ENCODE measurements around the gene RASSF5. TPM values are rescaled to one million over a fixed set of nuclear protein-coding genes. Genes with fewer than 3 reads are reported as not detected.

RASSF5 gene
- total RNA-seq, 3 donors from 2014 or later, result 179 to 227 (median 216) TPM

DNA sequence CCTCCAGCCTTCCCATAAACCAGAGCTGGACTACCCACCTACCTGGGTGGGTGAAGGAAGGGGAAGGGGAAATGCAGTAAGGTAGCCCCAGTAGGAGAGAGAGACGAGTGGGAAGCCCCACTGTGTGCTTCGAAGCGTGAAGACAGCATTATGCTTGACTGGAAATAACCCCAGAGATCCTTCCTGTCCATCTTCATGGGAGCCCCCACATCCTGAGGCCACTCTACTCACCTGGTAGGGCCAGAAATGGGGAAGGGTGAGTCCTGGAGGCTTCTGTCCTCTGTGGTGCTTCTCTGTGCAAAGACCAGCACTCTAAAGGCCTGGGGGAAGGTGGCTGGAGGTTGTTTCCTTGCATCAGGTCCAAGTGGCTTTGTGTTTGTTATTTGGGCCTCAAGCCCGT lies 10.0 kb upstream of the RASSF5 start:
- no peaks in the 10 kb centered on the region for H3K27me3 Mint-ChIP-seq (ENCODE audit: low read depth)
- H3K4me1 Mint-ChIP-seq (ENCODE audit: low read depth), result peaks cover 6% of the 10 kb centered on the region
- H3K9me3 Mint-ChIP-seq, result no peaks in the 10 kb centered on the region
- peaks cover 21% of the 10 kb centered on the region for H3K36me3 Mint-ChIP-seq (ENCODE audit: insufficient read depth)
- H3K4me3 Mint-ChIP-seq, result no peak overlapping the region
- DNase-seq, result no peak
- ATAC-seq, result no peak

DNA sequence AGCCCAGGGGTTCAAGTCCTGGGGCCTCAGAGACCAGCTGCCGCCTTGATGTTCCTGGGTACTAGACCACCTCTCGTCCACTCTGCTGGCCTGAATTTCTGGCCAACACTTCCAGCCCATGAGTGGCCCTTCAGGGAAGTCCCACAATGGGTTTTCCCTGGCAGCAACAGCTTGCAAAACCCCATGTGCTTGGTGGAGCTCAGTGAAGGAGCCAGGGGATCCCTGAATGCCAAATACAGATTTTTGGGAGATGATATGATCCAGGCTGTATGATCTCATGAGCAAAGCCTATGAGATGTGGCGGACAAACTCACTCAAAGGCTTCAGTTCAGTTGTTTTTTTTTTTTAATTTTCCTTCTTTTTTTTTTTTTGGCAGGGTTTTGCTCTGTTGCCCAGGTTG lies 9.6 kb upstream of the RASSF5 start:
- Mint-ChIP-seq H3K9me3 (no peaks in the 10 kb centered on the region), H3K36me3 (ENCODE audit: insufficient read depth) (peaks cover 17% of the 10 kb centered on the region), H3K4me3 (no peak overlapping the region), H3K4me1 (ENCODE audit: low read depth) (peaks cover 6% of the 10 kb centered on the region), H3K27me3 (ENCODE audit: low read depth) (no peaks in the 10 kb centered on the region)
- DNase-seq, result no peak
- ATAC-seq, result no peak

DNA sequence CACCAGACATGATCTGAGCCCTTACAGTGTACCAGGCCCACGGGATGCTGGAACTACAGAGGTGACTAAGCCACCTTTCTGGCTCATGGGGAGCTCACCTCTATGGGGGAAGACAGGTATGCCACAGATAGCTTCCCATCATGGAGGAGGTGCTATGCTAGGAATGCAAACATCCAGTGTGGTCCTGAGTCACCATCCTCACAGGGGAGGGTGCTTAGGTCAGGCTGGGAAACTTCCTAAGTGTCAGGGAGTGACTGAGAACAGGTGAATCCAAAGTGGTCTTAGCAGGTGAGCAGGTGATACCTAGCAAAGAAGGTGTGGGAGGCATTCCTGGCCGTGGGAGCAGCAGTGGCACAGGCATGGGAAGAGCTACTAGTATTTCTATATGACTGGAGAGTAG lies 8.6 kb upstream of the RASSF5 start:
- ATAC-seq (no peak), DNase-seq (no peak)
- Mint-ChIP-seq H3K4me1 (ENCODE audit: low read depth) (peaks cover 12% of the 10 kb centered on the region), H3K27me3 (ENCODE audit: low read depth) (no peaks in the 10 kb centered on the region), H3K9me3 (no peaks in the 10 kb centered on the region), H3K4me3 (no peak overlapping the region), H3K36me3 (ENCODE audit: insufficient read depth) (peaks cover 17% of the 10 kb centered on the region)

DNA sequence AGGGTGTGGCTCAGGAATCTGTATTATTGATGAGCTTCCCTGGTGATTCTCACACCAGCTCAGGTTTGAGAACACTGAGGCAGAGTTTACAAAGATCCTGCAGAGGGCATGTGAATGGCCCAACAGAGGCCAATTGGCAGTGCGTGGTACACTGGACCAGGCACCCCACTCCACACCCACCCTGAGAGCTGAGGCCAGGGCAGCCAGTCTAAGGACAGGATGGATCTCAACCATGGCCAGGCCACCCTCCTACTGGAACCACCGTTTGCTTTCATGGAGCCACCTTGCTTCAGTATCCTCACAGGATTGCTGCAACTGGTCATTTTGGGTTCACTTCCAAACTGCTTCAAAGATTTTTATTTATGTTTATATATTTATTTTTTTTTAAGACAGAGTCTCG lies 7.3 kb upstream of the RASSF5 start:
- ATAC-seq, result no peak

DNA sequence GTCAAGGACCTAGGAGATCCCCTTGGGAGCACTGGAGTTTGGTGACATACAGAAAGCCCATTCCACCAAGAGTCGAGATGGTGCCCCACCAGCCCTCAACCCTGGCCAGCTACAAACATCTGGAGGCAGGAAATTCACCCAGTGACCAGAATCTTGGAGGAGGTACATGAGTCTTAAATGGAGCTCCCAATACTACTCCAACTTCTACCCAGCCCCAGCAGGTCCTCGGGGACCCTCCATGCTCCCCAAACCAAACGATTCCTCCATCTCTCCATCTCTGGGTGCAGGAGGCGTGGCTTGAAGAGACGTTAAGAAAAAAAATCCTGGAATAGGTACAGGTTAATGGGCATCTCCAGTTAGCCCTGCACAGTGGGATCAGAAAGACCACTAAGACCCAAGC lies 5.5 kb upstream of the RASSF5 start:
- peaks cover 37% of the 10 kb centered on the region for H3K4me1 Mint-ChIP-seq (ENCODE audit: low read depth)
- H3K9me3 Mint-ChIP-seq, result no peaks in the 10 kb centered on the region
- DNase-seq (no peak), ATAC-seq (no peak)
- no peak overlapping the region for H3K4me3 Mint-ChIP-seq
- H3K36me3 Mint-ChIP-seq (ENCODE audit: insufficient read depth), result peaks cover 4% of the 10 kb centered on the region
- no peaks in the 10 kb centered on the region for H3K27me3 Mint-ChIP-seq (ENCODE audit: low read depth)

More for the DNA sequence above, 7.3 kb upstream of the RASSF5 start:
- H3K4me3 Mint-ChIP-seq, result no peak overlapping the region
- peaks cover 13% of the 10 kb centered on the region for H3K36me3 Mint-ChIP-seq (ENCODE audit: insufficient read depth)
- H3K27me3 Mint-ChIP-seq (ENCODE audit: low read depth), result no peaks in the 10 kb centered on the region
- DNase-seq, result no peak
- no peaks in the 10 kb centered on the region for H3K9me3 Mint-ChIP-seq
- peaks cover 26% of the 10 kb centered on the region for H3K4me1 Mint-ChIP-seq (ENCODE audit: low read depth)

DNA sequence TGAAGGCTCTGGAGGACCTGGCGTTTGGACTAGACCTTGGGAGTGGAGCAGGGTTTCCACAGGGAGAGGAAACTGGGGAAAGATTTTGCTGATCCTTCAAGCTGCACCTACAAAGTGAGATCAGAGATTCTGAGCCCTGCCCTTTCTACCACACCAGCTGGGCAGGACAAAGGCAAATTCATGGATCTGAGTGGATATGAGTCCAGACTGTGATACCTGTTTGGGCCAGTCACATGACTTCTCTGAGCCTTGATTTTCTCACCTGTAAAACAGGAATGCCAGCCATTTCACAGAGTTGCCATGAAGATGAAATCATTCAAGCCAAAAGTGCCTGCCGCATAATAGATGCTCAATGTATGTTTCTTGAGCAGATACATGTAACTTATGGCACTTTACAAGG lies 4.9 kb upstream of the RASSF5 start:
- H3K4me3 Mint-ChIP-seq, result no peak overlapping the region
- no peaks in the 10 kb centered on the region for H3K36me3 Mint-ChIP-seq (ENCODE audit: insufficient read depth)
- H3K27me3 Mint-ChIP-seq (ENCODE audit: low read depth), result no peaks in the 10 kb centered on the region

DNA sequence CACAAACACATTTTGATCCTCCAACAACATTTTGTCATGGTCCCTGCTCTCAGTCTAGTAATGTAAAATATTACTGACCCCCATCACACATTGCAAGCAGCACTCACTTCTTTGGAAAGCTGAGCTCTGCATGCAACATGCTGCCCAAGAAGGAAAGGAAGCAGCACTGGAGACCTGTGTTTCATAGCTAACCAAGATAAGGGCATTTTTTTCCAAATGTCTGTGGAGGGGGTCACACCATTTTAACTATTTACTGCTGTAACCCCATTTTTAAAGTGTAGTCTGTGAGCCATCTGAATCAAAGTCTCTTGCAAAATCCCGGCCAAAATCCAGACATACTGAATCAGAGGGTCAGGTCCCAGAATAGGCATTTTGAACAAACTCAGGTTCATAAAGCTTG lies 4.5 kb upstream of the RASSF5 start:
- no peak for ATAC-seq
- H3K4me1 Mint-ChIP-seq (ENCODE audit: low read depth), result peaks cover 37% of the 10 kb centered on the region
- H3K27me3 Mint-ChIP-seq (ENCODE audit: low read depth), result no peaks in the 10 kb centered on the region
- no peak overlapping the region for H3K4me3 Mint-ChIP-seq
- DNase-seq, result no peak
- no peaks in the 10 kb centered on the region for H3K9me3 Mint-ChIP-seq
- no peaks in the 10 kb centered on the region for H3K36me3 Mint-ChIP-seq (ENCODE audit: insufficient read depth)

More for the DNA sequence above, 4.9 kb upstream of the RASSF5 start:
- H3K4me1 Mint-ChIP-seq (ENCODE audit: low read depth), result peaks cover 37% of the 10 kb centered on the region
- no peaks in the 10 kb centered on the region for H3K9me3 Mint-ChIP-seq
- no peak for DNase-seq
- no peak for ATAC-seq

DNA sequence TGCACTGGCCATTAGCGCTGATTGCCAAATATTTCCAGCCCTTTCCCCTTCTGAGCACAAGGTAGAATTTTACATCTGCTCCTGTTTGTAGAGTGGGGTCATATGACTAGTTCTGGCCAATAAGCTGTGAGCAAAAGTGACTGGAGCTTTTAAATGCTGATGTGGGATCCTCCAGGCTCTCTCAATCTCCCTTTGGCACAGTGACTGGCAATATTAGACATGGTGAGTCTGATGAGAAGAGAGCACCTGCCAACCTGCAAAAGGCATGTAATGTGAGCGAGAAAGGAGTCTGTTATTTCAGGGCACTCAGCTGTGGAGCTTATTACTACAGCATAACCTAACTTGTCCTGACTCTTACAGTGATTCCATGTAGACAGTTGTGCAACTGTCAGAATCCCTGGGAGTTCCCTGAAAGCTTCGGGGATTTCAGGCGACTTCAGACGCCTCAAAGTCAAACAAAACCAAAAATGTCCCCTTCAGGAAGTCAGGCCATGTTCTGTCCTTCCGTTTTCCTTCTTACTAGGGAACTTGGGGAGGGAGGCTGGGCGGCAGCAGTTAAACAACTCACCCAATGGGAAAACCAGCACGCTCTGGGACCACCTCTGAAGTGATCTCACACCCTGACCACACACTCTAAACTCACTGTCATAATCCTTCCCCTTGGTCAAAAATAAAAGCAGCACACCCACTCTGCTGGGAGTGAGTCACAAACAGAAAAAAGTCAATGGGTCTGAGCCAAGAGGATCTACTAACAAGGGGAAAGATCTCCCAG lies 3.6 kb upstream of the RASSF5 start:
- Mint-ChIP-seq H3K9me3 (no peaks in the 10 kb centered on the region), H3K27me3 (ENCODE audit: low read depth) (peaks cover 5% of the 10 kb centered on the region), H3K36me3 (ENCODE audit: insufficient read depth) (no peaks in the 10 kb centered on the region), H3K4me3 (no peak overlapping the region), H3K4me1 (ENCODE audit: low read depth) (peaks cover 44% of the 10 kb centered on the region)
- ATAC-seq (peak; percentile 65 to 77), DNase-seq (no peak)

DNA sequence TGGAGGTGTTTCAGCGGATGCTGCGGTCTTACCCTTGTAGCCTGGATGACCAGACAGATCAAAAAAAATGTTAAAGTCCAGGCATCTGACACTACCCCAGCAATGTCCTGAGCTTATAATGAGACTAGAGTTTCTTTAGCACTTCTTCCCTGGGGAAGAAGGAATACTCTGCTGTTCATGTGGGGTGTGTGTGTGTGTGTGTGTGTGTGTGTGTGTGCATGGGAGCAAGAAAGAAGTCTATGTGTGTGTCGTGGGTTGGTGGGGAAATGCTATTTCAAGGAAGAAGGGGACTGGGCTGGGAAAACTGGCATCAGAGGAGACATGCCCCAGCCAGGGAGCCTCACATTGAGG lies 3.0 kb upstream of the RASSF5 start:
- Mint-ChIP-seq H3K4me1 (ENCODE audit: low read depth) (peaks cover 47% of the 10 kb centered on the region), H3K9me3 (no peaks in the 10 kb centered on the region), H3K4me3 (no peak overlapping the region), H3K36me3 (ENCODE audit: insufficient read depth) (no peaks in the 10 kb centered on the region), H3K27me3 (ENCODE audit: low read depth) (peaks cover 10% of the 10 kb centered on the region)
- DNase-seq, result no peak
- no peak for ATAC-seq

DNA sequence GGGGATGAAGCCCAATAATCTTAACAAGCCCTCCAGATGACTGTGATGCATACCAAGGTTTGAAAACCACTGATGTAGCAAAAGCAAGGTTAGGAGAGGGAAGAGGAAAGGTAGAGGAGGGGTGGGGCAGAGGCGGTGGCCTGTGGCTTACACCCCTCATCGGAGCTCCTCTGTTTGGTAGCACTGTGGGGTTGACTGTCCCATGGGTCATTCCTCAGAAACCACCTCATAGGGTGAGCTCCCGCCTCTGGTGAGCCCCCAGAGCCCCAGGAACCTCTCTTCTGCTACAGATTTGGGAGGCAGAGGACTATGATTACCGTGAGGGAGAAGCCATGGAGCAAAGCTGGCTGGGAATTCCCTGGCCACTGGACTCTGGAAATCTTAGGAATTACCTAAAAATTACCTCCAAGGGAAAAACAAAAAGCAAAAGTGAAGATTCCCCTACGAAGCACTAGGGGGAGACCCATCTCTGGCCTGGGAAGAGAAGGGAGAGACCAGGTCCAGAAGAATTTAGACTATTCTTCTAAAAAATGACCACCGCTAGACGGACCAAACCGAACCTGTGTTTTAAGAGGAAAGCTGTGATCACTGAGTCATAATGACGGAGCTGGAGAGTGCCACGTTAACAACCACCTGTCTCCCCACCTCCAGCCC lies 1.5 kb upstream of the RASSF5 start:
- peak overlapping the region; percentile 73 for H3K4me3 Mint-ChIP-seq
- no peaks in the 10 kb centered on the region for H3K9me3 Mint-ChIP-seq
- no peak for DNase-seq
- H3K36me3 Mint-ChIP-seq (ENCODE audit: insufficient read depth), result no peaks in the 10 kb centered on the region
- peaks cover 17% of the 10 kb centered on the region for H3K27me3 Mint-ChIP-seq (ENCODE audit: low read depth)
- ATAC-seq, result no peak
- H3K4me1 Mint-ChIP-seq (ENCODE audit: low read depth), result peaks cover 48% of the 10 kb centered on the region

DNA sequence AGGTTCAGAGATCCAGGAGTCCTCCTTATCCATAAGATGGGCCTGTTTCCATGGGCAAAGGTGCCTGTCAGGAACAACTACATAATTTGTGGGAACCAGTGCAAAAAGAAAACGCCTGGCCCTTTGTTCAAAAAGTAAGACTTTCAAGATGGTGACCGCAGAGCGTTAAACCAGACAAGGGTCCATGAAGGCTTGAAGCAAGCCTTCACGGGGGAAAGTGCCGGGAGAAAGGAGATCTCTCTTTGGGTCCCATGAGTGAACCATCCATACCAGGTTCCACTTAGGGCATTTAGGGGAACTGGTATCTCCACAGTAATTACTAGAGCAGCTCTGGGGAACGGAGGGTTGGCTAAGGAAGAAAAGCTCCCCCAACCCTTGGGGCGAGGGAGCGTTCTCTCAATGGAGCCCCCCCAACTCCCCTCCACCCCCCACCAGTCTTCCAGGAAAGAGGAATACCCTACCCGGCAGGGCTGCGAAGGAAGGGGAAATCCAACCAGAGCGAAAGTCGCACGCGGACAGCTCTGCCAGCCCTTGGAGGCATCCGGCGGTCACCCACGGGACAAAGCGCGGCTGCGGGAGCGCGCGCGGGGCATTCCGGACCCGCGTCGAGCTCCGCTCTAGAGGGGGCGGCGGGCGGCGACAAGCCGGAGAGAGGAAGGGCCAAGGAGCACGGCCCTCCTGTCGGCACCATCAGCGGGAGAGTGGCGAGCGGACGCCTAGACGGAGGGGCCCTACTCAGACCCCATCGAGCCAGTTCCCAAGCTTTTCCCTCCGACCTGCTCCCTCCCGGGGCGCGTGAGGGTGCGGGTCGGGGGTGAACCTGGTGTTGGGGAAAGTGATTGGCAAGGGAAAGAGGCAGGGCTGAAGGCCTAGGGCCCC lies 687 bp upstream of the RASSF5 start:
- no peak for DNase-seq

DNA sequence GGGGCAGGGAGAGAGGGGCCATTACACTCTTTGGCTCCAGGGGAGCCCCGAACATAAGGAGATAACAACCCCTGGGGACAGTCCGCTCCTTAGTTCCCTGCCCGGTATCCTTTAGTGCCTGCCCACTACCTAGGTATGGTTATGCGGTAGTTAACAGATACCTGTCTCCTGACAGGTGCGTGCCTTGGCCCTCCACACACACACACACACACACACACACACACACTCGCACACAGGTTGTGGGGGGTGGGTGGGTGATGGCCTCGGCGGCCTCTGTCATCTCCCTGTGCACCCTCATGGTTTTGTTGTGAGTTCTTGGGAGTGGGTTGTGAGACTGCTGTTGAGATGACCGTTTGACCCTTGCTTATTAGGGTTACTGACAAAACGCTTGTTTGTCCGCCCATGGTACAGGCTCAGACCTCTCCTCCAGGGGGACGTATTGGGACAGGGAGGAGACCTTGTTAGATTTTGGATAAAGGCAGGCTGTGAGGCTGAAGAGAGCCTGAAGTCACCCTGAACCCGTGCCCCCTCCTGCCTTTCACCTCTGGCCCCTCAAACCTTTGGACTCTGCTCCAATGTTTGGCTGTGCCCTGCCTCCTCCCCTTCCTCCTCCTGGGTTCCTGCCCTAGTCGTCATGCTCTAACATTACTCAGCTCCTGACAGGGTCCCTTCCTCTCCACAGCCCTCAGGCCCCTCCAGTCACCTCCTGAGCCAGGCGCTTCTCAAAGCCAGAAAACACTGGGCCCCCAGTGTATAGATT lies 979 bp downstream of the RASSF5 start:
- Mint-ChIP-seq H3K4me3 (peak overlapping the region; percentile 68), H3K27me3 (ENCODE audit: low read depth) (peaks cover 19% of the 10 kb centered on the region), H3K9me3 (no peaks in the 10 kb centered on the region), H3K4me1 (ENCODE audit: low read depth) (peaks cover 46% of the 10 kb centered on the region), H3K36me3 (ENCODE audit: insufficient read depth) (no peaks in the 10 kb centered on the region)
- DNase-seq (no peak), ATAC-seq (no peak)

More for the DNA sequence above, 687 bp upstream of the RASSF5 start:
- no peaks in the 10 kb centered on the region for H3K9me3 Mint-ChIP-seq
- H3K27me3 Mint-ChIP-seq (ENCODE audit: low read depth), result peaks cover 19% of the 10 kb centered on the region
- peak; percentile 12 to 14 for ATAC-seq
- H3K4me3 Mint-ChIP-seq, result peak overlapping the region; percentile 73
- H3K4me1 Mint-ChIP-seq (ENCODE audit: low read depth), result peaks cover 48% of the 10 kb centered on the region
- H3K36me3 Mint-ChIP-seq (ENCODE audit: insufficient read depth), result no peaks in the 10 kb centered on the region

DNA sequence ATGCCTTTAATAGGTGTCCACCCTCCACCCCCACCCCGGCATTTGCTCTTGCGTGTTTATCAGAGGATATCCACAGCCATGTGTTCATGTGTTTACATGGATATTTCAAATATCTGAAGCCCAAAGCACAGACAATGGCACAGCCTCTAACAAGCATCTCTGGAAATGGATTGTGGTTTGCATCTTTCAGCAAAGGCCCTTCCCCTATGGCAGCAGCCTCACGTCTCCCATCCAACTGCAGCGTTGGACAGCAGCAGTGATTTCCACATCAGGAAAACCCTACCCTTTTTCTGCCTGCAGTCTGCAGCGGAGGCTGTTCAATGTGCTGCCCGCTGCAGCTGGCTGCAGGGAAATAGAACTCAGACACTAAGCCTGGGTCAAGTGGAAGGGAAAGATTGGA lies 1.6 kb downstream of the RASSF5 start:
- H3K9me3 Mint-ChIP-seq, result no peaks in the 10 kb centered on the region
- peak overlapping the region; percentile 68 for H3K4me3 Mint-ChIP-seq
- peaks cover 19% of the 10 kb centered on the region for H3K27me3 Mint-ChIP-seq (ENCODE audit: low read depth)
- H3K36me3 Mint-ChIP-seq (ENCODE audit: insufficient read depth), result no peaks in the 10 kb centered on the region
- peaks cover 40% of the 10 kb centered on the region for H3K4me1 Mint-ChIP-seq (ENCODE audit: low read depth)
- DNase-seq, result no peak
- ATAC-seq, result no peak
